ENCODE measurements around the gene REXO4. TPM values are rescaled to one million over a fixed set of nuclear protein-coding genes. Genes with fewer than 3 reads are reported as not detected.

Gene REXO4
- total and polyA plus RNA-seq, 2 donors (not counting 3 experiments of a cell fraction or from before 2014, with no cell fraction given): 19.5 to 29.5 TPM

GRCh38 chr9:133428617-133429101 is 10.8 kb upstream of the REXO4 start:
- DNase-seq (ENCODE audit: low read depth, low spot score) (no peak), FAIRE-seq (no peak)
- BruUV-seq (replicated peaks): no TSS peak
- Histone ChIP-seq H3K9me3 (replicated peaks; ENCODE audit: control insufficient read depth, insufficient read depth, low read length) (no peaks in the 10 kb centered on the region), H3K27me3 (ENCODE audit: control insufficient read depth in 2 of 2, insufficient read depth in 2 of 2, low read length in 2 of 2) (peaks cover 9 to 19% of the 10 kb centered on the region in 2 experiments), H3K36me3 (ENCODE audit: control insufficient read depth in 2 of 2, extremely low read depth in 1 of 2, insufficient read depth in 2 of 2, low read length in 2 of 2) (no peaks in the 10 kb centered on the region), H2AFZ (ENCODE audit: low read depth, low read length) (no peak overlapping the region), H3K9ac (replicated peaks; ENCODE audit: extremely low read depth, insufficient read depth, low read length) (no peak overlapping the region), H3K27ac (ENCODE audit: insufficient read depth, low read depth, low read length) (no peak overlapping the region), H3K4me1 (ENCODE audit: control insufficient read depth, extremely low read depth, insufficient read depth, low read length) (no peaks in the 10 kb centered on the region), H3K4me2 (ENCODE audit: insufficient read depth, low read length) (no peak overlapping the region), H3K4me3 (replicated peaks in 1 of 3; ENCODE audit: insufficient read depth in 1 of 3, low read depth in 1 of 3, low read length in 3 of 3) (no peak overlapping the region), H4K20me1 (replicated peaks; ENCODE audit: control insufficient read depth, extremely low read depth, insufficient read depth, low read length) (no peaks in the 10 kb centered on the region), H3K9me1 (replicated peaks; ENCODE audit: control insufficient read depth, extremely low read depth, insufficient read depth, low read length) (no peaks in the 10 kb centered on the region), H3K79me2 (ENCODE audit: control insufficient read depth, insufficient read depth, low read length) (no peaks in the 10 kb centered on the region)
- ChIA-PET POLR2A (no interaction called here), CTCF (no interaction called here)
- intact Hi-C loops (cut with micrococcal nuclease): no loop called here
- dilution Hi-C loops (cut with MboI; ENCODE audit: extremely low pct_ligation_motif_present, low sequenced_read_pairs): no loop called here
- TF ChIP-seq EZH2 (IDR thresholded peaks at IDR 0.05; ENCODE audit: borderline replicate concordance, low read depth, low read length, severe bottlenecking): no peak
- no peak for TF ChIP-seq GATA2 (IDR thresholded peaks at IDR 0.05; ENCODE audit: insufficient read depth, insufficient read length, low read depth, low read length)

DNA sequence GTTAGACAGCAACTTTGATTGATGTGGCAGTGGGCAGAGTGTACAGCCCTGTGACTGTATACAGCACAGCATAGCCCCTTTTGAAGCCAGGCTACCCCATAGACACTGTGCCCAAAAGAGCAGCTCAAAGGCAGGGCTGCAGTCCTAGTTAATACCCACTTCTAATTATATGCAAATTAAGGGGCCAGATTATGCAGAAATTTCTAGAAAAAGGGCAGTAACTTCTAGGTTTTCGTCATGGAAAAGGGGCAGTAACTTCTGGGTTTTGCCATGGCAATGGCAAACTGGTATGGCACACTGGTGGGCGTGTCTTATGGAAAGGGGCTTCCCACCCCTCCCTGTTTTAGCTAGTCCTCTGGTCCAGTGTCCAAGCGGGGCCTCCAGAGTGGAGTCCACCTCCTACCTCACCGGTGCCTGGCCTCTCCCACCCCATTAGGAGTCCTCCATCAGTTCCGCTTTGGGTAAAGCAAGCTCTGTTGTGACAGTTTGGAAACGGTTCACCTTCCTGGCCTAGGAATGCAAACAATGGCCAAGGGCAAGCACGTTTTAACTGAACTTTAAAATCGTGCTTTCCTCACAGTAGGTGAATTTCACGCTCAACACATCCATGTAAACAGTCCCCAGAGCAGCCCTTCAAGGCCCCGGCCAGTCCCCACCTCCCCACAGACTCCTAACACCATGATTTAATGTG is 10.0 kb upstream of the REXO4 start:
- no peaks in the 10 kb centered on the region for H3K9me1 ChIP-seq (replicated peaks; ENCODE audit: control insufficient read depth, extremely low read depth, insufficient read depth, low read length)
- no peaks in the 10 kb centered on the region for H3K4me1 ChIP-seq (ENCODE audit: control insufficient read depth, extremely low read depth, insufficient read depth, low read length)
- H3K9ac ChIP-seq (replicated peaks; ENCODE audit: extremely low read depth, insufficient read depth, low read length): no peak overlapping the region
- no peak for DNase-seq (ENCODE audit: low read depth, low spot score)
- H2AFZ ChIP-seq (ENCODE audit: low read depth, low read length): no peak overlapping the region
- no peaks in the 10 kb centered on the region for H3K36me3 ChIP-seq (ENCODE audit: control insufficient read depth in 2 of 2, extremely low read depth in 1 of 2, insufficient read depth in 2 of 2, low read length in 2 of 2)
- H3K27me3 ChIP-seq (ENCODE audit: control insufficient read depth in 2 of 2, insufficient read depth in 2 of 2, low read length in 2 of 2): peaks cover 9 to 19% of the 10 kb centered on the region in 2 experiments
- intact Hi-C loops (cut with micrococcal nuclease): no loop called here
- TF ChIP-seq CTCF (IDR thresholded peaks at IDR 0.05; ENCODE audit: extremely low read depth in 1 of 2, insufficient read depth in 1 of 2, low read depth in 1 of 2, low read length in 2 of 2): no peak
- TF ChIP-seq MYC (IDR thresholded peaks at IDR 0.05; ENCODE audit: low read depth, low read length): no peak
- TF ChIP-seq, protein P1, sequence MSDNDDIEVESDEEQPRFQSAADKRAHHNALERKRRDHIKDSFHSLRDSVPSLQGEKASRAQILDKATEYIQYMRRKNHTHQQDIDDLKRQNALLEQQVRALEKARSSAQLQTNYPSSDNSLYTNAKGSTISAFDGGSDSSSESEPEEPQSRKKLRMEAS (IDR thresholded peaks at IDR 0.05; ENCODE audit: insufficient read depth, insufficient read length): no peak
- no peak for TF ChIP-seq GATA2 (IDR thresholded peaks at IDR 0.05; ENCODE audit: insufficient read depth, insufficient read length, low read depth, low read length)
- TF ChIP-seq FOS (IDR thresholded peaks at IDR 0.05; ENCODE audit: borderline replicate concordance, insufficient read depth, low read length): no peak
- no peak for TF ChIP-seq JUN (IDR thresholded peaks at IDR 0.05; ENCODE audit: borderline replicate concordance, insufficient read depth, insufficient read length, low read depth)
- TF ChIP-seq POLR2AphosphoS5 (IDR thresholded peaks at IDR 0.05; ENCODE audit: insufficient read depth, low read depth, low read length): no peak
- no peak for TF ChIP-seq EZH2 (IDR thresholded peaks at IDR 0.05; ENCODE audit: borderline replicate concordance, low read depth, low read length, severe bottlenecking)
- TF ChIP-seq POLR2A (IDR thresholded peaks at IDR 0.05; ENCODE audit: low read depth, low read length): no peak
- no peak overlapping the region for H3K4me2 ChIP-seq (ENCODE audit: insufficient read depth, low read length)
- H3K4me3 ChIP-seq (replicated peaks in 1 of 3; ENCODE audit: insufficient read depth in 1 of 3, low read depth in 1 of 3, low read length in 3 of 3): no peak overlapping the region
- CTCF ChIA-PET: no interaction called here
- H3K79me2 ChIP-seq (ENCODE audit: control insufficient read depth, insufficient read depth, low read length): no peaks in the 10 kb centered on the region
- dilution Hi-C loops (cut with MboI; ENCODE audit: extremely low pct_ligation_motif_present, low sequenced_read_pairs): no loop called here
- FAIRE-seq: no peak
- no peaks in the 10 kb centered on the region for H4K20me1 ChIP-seq (replicated peaks; ENCODE audit: control insufficient read depth, extremely low read depth, insufficient read depth, low read length)
- no peak overlapping the region for H3K27ac ChIP-seq (ENCODE audit: insufficient read depth, low read depth, low read length)
- BruUV-seq (replicated peaks): no TSS peak
- POLR2A ChIA-PET: no interaction called here
- H3K9me3 ChIP-seq (replicated peaks; ENCODE audit: control insufficient read depth, insufficient read depth, low read length): no peaks in the 10 kb centered on the region

Measured in endothelial cell of umbilical vein (primary cell).